ENCODE data around the gene CSF1R. TPM values are rescaled to one million over a fixed set of nuclear protein-coding genes. Genes with fewer than 3 reads are reported as not detected.
"Not testable (repeated sequence)": the region's sequence is repeated elsewhere in the genome, so short reads cannot be mapped to it uniquely, and the experiment has no call there.

The CSF1R gene
- polyA plus RNA-seq, 4 donors = 13.7 to 18.0 (median 16.9) TPM

GRCh38 chr5:150057511-150057910 is 28.8 kb downstream of the CSF1R start:
- DNase-seq (ENCODE audit: low read depth in 4 of 4, low spot score in 2 of 4) = no peak

GRCh38 chr5:150057052-150057451 is 29.3 kb downstream of the CSF1R start:
- no peak for DNase-seq (ENCODE audit: low read depth in 4 of 4, low spot score in 2 of 4)

GRCh38 chr5:150056075-150056443 is 30.3 kb downstream of the CSF1R start:
- no peak for DNase-seq (ENCODE audit: low read depth in 4 of 4, low spot score in 2 of 4)

- no peak for DNase-seq (ENCODE audit: low read depth in 4 of 4, low spot score in 2 of 4)
These were observed 30.9 kb downstream of the CSF1R start for GRCh38 chr5:150055326-150056074.

- DNase-seq (ENCODE audit: low read depth in 4 of 4, low spot score in 2 of 4) = no peak
These were observed 31.8 kb downstream of the CSF1R start for GRCh38 chr5:150054569-150054968.

GRCh38 chr5:150053713-150054392 is 32.5 kb downstream of the CSF1R start:
- DNase-seq (ENCODE audit: low read depth in 4 of 4, low spot score in 2 of 4) = no peak

GRCh38 chr5:150052956-150053712 is 33.2 kb downstream of the CSF1R start:
- DNase-seq (ENCODE audit: low read depth in 4 of 4, low spot score in 2 of 4) = no peak

GRCh38 chr5:150052226-150052955 is 34.0 kb downstream of the CSF1R start:
- DNase-seq (ENCODE audit: low read depth in 4 of 4, low spot score in 2 of 4) = no peak

GRCh38 chr5:150051657-150052195 is 34.6 kb downstream of the CSF1R start:
- no peak for DNase-seq (ENCODE audit: low read depth in 4 of 4, low spot score in 2 of 4)

GRCh38 chr5:150050172-150050811 is 36.1 kb downstream of the CSF1R start:
- DNase-seq (ENCODE audit: low read depth in 4 of 4, low spot score in 2 of 4) = not testable (repeated sequence)

GRCh38 chr5:150046031-150046430 is 40.3 kb downstream of the CSF1R start:
- no peak for DNase-seq (ENCODE audit: low read depth in 4 of 4, low spot score in 2 of 4)

- DNase-seq (ENCODE audit: low read depth in 4 of 4, low spot score in 2 of 4) = no peak
These were observed 40.8 kb downstream of the CSF1R start for GRCh38 chr5:150045549-150045948.

- DNase-seq (ENCODE audit: low read depth in 4 of 4, low spot score in 2 of 4) = no peak
These were observed 41.6 kb downstream of the CSF1R start for GRCh38 chr5:150044712-150045111.

- DNase-seq (ENCODE audit: low read depth in 4 of 4, low spot score in 2 of 4) = no peak
These were observed 42.0 kb downstream of the CSF1R start for GRCh38 chr5:150044329-150044681.

GRCh38 chr5:150043657-150044328 is 42.6 kb downstream of the CSF1R start:
- DNase-seq (ENCODE audit: low read depth in 4 of 4, low spot score in 2 of 4) = no peak

GRCh38 chr5:150042459-150042858 is 43.9 kb downstream of the CSF1R start:
- DNase-seq (ENCODE audit: low read depth in 4 of 4, low spot score in 2 of 4) = no peak

GRCh38 chr5:150038547-150038946 is 47.8 kb downstream of the CSF1R start:
- DNase-seq (ENCODE audit: low read depth in 4 of 4, low spot score in 2 of 4) = no peak

GRCh38 chr5:150036513-150036912 is 49.8 kb downstream of the CSF1R start:
- no peak for DNase-seq (ENCODE audit: low read depth in 4 of 4, low spot score in 2 of 4)

GRCh38 chr5:150035139-150035895 is 51.0 kb downstream of the CSF1R start:
- no peak for DNase-seq (ENCODE audit: low read depth in 4 of 4, low spot score in 2 of 4)
